Nephron (organoid): Measurements from ENCODE around the gene USH2A.

ENCODE experiments used
- H3K27ac Mint-ChIP-seq, 3 experiments: 2 replicates each; pipeline ENCODE4 v1.8.0; 2020; ENCODE audit warnings: mixed read lengths in 3 of 3, mild to moderate bottlenecking in 2 of 3, moderate library complexity in 1 of 3
- H3K27me3 Mint-ChIP-seq: 2 replicates; pipeline ENCODE4 v1.8.0; 2021; ENCODE audit warnings: low read depth, mild to moderate bottlenecking, moderate library complexity, mixed read lengths
- H3K36me3 Mint-ChIP-seq: 2 replicates; pipeline ENCODE4 v1.8.0; 2020; ENCODE audit warnings: low read depth, mixed read lengths
- H3K4me1 Mint-ChIP-seq: 2 replicates; pipeline ENCODE4 v1.8.0; 2020; ENCODE audit warnings: mixed read lengths
- H3K4me3 Mint-ChIP-seq, 3 experiments: 2 replicates each; pipeline ENCODE4 v1.8.0; 2020; ENCODE audit warnings: mild to moderate bottlenecking in 3 of 3, mixed read lengths in 3 of 3, moderate library complexity in 2 of 3
- H3K9me3 Mint-ChIP-seq: 2 replicates; pipeline ENCODE4 v1.8.0; 2020; ENCODE audit warnings: mixed read lengths
- TF ChIP-seq, protein P1 (sequence below), 3 experiments: fragments of 200-600 bp; sonication (generic); IDR thresholded peaks; one replicate each; pipeline ENCODE4 v1.5.0; 2021; ENCODE audit warnings: antibody characterized with exemption in 3 of 3; ENCODE audit not compliant: unreplicated experiment in 3 of 3

Gene USH2A

DNA sequence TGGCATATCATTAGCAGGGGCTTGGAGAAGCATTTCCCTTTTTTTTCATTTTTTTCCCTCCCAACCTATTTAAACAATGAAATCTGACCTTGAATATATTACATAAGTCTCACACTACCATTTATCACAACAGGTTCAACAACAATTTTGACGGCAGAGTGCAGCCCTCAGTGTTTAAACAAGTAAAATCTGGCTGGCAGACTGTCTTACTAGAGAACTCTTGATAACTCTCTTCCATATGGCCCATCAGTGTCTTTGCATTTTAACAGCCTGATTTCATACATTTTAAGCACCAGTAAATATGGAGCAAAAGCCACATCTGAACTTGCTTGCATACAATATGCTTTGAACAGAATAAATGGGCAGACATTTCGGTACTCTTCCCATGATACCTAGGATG is 643.1 kb downstream of the USH2A start:
- Mint-ChIP-seq H3K4me1 (no peaks in the 10 kb centered on the region), H3K36me3 (no peaks in the 10 kb centered on the region), H3K9me3 (no peaks in the 10 kb centered on the region), H3K4me3 (no peak overlapping the region), H3K27me3 (no peaks in the 10 kb centered on the region), H3K27ac (no peak overlapping the region)
- TF ChIP-seq, protein P1, sequence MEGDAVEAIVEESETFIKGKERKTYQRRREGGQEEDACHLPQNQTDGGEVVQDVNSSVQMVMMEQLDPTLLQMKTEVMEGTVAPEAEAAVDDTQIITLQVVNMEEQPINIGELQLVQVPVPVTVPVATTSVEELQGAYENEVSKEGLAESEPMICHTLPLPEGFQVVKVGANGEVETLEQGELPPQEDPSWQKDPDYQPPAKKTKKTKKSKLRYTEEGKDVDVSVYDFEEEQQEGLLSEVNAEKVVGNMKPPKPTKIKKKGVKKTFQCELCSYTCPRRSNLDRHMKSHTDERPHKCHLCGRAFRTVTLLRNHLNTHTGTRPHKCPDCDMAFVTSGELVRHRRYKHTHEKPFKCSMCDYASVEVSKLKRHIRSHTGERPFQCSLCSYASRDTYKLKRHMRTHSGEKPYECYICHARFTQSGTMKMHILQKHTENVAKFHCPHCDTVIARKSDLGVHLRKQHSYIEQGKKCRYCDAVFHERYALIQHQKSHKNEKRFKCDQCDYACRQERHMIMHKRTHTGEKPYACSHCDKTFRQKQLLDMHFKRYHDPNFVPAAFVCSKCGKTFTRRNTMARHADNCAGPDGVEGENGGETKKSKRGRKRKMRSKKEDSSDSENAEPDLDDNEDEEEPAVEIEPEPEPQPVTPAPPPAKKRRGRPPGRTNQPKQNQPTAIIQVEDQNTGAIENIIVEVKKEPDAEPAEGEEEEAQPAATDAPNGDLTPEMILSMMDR (IDR thresholded peaks at IDR 0.05; ENCODE audit: unreplicated experiment in 3 of 3), result no peak

DNA sequence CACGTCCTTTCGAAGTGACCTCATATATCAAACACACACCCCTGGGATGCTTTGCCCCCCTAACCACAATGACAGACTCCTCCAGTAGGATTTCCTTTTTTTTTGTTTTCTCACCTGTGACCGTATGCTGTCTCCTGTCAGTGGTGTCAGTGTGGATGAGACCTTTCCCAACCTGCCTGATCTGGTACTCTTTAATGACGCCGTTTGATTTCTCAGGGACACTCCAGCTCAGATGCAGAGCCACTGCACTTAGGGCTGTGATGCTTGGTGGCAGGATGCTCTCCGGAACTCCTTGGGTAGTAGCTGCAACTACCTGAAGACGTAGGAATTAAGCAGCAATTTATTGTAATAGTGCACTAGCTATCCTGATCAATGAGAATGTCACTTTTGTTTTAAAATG is 643.5 kb downstream of the USH2A start:
- Mint-ChIP-seq H3K4me3 (no peak overlapping the region), H3K27ac (no peak overlapping the region), H3K9me3 (no peaks in the 10 kb centered on the region), H3K27me3 (no peaks in the 10 kb centered on the region), H3K36me3 (no peaks in the 10 kb centered on the region), H3K4me1 (no peaks in the 10 kb centered on the region)
- TF ChIP-seq, protein P1 (IDR thresholded peaks at IDR 0.05; ENCODE audit: unreplicated experiment in 3 of 3), result no peak

DNA sequence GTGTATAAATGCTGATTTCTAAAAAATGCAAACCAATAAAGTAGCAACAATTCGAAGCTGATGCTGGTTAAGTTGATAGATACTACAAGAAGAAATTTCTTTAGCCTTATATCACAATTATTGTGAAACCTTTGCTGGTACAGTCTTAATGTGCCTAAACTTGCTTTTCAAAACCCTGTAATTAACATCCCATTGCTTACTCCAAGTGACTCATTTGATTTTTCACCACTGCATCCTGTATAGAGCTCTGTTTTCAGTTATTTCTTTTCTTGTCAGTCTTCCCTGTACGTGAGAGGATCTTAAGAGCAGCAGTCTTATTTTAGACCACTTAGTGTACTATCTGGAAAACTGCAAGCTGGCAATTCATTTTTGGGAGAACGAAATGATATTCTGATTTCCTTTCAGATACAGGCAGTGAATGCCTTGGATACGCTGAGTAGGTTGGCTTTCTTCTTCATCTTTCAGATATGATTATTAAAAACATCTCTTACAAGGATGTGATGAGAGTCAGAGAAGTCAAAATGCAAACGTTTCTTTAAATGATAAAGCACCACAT is 645.8 kb downstream of the USH2A start:
- Mint-ChIP-seq H3K9me3 (no peaks in the 10 kb centered on the region), H3K4me3 (no peak overlapping the region), H3K27me3 (no peaks in the 10 kb centered on the region), H3K27ac (no peak overlapping the region), H3K4me1 (no peaks in the 10 kb centered on the region), H3K36me3 (no peaks in the 10 kb centered on the region)
- TF ChIP-seq, protein P1 (IDR thresholded peaks at IDR 0.05; ENCODE audit: unreplicated experiment in 3 of 3), result no peak

DNA sequence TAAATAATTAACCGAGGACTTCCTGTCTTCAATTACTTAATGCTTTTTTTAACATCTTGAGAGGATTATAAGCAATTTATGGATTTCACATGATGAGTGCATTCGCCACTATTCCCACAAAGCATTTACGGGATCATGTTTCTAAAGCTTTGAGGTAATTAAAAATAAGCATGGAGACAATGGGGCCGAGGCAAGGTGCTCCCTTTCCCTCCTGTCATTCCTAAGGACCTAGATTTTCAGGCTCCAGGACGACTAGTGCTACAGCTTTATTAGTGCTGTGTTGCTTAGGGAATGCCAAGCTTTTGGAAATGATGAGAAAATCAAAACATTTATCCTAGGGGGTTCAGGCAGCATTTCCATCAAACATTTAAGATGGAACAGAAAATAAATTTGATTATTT is 646.9 kb downstream of the USH2A start:
- Mint-ChIP-seq H3K36me3 (no peaks in the 10 kb centered on the region), H3K4me1 (no peaks in the 10 kb centered on the region), H3K27me3 (no peaks in the 10 kb centered on the region), H3K27ac (no peak overlapping the region), H3K4me3 (no peak overlapping the region), H3K9me3 (no peaks in the 10 kb centered on the region)
- TF ChIP-seq, protein P1 (IDR thresholded peaks at IDR 0.05; ENCODE audit: unreplicated experiment in 3 of 3), result no peak

DNA sequence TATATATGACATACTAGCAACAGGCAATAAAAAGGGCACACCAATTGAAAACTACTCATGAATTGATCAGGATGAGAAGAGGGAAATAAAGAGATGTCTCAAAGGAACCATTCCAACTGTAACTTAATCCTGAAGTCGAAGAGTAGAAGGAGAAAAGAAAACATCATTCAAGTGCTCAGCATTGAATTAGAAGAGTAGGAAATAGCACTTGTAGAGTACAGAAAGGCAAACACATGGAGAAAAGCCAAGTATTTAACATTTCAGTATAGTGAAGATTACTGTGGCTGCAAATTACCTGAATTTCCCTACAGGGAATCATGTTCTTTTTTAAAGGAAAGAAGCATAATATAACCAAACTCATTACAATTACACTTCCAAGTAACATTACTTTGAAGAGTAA is 651.1 kb downstream of the USH2A start:
- TF ChIP-seq, protein P1 (IDR thresholded peaks at IDR 0.05; ENCODE audit: unreplicated experiment in 3 of 3), result no peak
- Mint-ChIP-seq H3K4me1 (no peaks in the 10 kb centered on the region), H3K27ac (no peak overlapping the region), H3K36me3 (no peaks in the 10 kb centered on the region), H3K9me3 (no peaks in the 10 kb centered on the region), H3K27me3 (no peaks in the 10 kb centered on the region), H3K4me3 (no peak overlapping the region)

DNA sequence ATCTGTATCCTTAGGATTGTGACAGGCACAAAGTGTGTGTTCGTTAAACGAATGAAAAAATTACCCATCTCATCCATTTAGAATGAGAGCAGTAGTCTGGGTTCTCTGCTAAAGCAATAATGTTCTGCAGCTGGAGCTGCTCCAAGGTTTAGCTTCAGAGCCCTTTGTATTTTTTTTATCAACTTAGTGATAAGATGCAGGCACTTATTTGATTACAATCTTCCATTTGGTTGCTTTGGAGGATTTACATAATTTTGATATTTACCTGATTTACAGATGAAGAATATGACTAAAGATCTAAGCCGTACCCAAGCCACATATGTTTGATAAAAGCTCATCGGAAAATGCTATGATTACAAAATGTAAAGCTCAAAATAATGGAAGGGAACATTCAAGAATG is 654.9 kb downstream of the USH2A start:
- H3K27me3 Mint-ChIP-seq, result no peaks in the 10 kb centered on the region
- H3K9me3 Mint-ChIP-seq, result no peaks in the 10 kb centered on the region
- no peak overlapping the region for H3K4me3 Mint-ChIP-seq
- no peak overlapping the region for H3K27ac Mint-ChIP-seq
- H3K36me3 Mint-ChIP-seq, result no peaks in the 10 kb centered on the region
- H3K4me1 Mint-ChIP-seq, result no peaks in the 10 kb centered on the region
- TF ChIP-seq, protein P1 (IDR thresholded peaks at IDR 0.05; ENCODE audit: unreplicated experiment in 3 of 3), result no peak
